Iris pigment epithelial cell (primary cell): ENCODE results near the gene NECTIN2.
"Not testable (repeated sequence)": the region's sequence is repeated elsewhere in the genome, so short reads cannot be mapped to it uniquely, and the experiment has no call there.

Experiments used
- DNase-seq: peaks from one replicate; pipeline ENCODE4 v3.0.0-alpha.2; 2011; ENCODE audit warnings: low read depth

Gene NECTIN2

DNA sequence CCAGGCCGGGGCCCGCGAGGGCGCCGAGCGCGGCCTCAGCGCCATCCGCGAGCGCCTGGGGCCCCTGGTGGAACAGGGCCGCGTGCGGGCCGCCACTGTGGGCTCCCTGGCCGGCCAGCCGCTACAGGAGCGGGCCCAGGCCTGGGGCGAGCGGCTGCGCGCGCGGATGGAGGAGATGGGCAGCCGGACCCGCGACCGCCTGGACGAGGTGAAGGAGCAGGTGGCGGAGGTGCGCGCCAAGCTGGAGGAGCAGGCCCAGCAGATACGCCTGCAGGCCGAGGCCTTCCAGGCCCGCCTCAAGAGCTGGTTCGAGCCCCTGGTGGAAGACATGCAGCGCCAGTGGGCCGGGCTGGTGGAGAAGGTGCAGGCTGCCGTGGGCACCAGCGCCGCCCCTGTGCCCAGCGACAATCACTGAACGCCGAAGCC lies 62.8 kb downstream of the NECTIN2 start:
- DNase-seq: no peak

DNA sequence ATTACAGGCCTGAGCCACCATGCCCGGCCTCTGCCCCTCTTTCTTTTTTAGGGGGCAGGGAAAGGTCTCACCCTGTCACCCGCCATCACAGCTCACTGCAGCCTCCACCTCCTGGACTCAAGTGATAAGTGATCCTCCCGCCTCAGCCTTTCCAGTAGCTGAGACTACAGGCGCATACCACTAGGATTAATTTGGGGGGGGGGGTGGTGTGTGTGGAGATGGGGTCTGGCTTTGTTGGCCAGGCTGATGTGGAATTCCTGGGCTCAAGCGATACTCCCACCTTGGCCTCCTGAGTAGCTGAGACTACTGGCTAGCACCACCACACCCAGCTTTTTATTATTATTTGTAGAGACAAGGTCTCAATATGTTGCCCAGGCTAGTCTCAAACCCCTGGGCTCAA lies 63.7 kb downstream of the NECTIN2 start:
- DNase-seq: no peak

DNA sequence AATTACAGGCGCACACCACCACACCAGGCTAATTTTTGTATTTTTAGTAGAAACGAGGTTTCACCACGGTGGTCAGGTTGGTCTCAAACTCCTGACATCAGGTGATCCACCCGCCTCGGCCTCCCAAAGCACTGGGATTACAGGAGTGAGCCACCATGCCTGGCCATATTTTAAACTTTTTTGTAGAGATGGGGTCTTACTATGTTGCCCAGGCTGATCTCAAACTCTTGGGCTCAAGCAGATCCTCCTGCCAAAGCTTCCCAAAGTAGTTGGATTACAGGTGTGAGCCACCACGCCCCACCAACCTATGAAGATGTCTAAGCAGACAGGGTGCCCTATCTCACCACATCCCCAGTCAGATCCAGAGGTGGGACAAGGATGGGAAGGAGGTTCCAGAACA lies 65.8 kb downstream of the NECTIN2 start:
- not testable (repeated sequence) for DNase-seq

DNA sequence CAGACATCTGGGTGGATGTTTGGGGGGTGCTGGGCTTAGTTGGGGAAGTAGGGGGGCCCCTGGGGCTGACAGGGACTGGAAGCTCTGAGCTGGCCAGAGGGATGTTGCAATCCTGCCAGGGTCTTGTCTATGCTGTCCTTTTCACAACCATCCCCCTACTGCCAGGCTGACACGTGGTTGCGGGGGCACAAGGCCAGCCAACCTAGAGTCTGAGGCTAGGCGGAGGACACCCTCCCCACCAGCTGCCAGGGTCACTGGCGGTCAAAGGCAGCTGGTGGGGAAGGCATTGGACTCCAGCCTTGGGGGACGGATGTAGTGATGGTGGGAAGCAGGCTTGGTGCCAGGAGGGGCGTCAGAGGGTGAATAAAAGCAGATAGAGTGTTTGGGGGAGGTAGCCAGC lies 66.8 kb downstream of the NECTIN2 start:
- DNase-seq: no peak

DNA sequence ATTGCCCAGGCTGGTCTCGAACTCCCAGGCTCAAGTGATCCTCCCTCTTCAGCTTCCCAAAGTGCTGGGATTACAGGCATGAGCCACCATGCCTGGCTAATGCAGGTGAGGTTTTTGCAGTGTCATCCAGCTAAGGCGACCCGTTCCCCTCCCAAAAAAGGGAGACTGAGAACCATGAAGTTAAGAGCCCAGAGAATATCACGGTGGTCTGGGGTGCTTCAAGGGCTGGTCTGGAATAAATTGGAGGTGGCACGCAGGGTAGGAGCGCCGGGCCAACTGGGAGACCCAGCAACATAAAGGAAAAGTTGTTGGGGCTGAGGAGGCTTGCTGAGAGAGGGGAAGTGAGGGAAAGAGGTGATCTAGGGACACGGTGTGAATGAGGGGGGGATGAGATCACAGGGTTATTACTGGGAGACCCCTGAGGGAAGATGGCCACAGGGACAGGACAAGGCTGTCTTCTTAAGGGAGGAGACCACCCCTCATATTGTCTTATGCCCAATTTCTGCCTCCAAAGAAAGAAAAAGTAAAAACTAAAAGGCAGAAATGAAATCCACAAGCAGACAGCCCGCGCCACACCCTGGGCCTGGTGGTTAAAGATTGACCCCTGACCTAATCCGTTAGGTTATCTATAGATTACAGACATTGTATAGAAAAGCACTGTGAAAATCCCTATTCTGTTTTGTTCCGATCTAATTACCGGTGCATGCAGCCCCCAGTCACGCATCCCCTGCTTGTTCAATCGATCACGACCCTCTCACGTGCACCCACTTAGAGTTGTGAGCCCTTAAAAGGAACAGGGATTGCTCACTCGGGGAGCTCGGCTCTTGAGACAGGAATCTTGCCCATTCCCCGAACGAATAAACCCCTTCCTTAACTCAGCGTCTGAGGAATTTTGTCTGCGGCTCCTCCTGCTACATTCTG lies 67.7 kb downstream of the NECTIN2 start:
- not testable (repeated sequence) for DNase-seq

DNA sequence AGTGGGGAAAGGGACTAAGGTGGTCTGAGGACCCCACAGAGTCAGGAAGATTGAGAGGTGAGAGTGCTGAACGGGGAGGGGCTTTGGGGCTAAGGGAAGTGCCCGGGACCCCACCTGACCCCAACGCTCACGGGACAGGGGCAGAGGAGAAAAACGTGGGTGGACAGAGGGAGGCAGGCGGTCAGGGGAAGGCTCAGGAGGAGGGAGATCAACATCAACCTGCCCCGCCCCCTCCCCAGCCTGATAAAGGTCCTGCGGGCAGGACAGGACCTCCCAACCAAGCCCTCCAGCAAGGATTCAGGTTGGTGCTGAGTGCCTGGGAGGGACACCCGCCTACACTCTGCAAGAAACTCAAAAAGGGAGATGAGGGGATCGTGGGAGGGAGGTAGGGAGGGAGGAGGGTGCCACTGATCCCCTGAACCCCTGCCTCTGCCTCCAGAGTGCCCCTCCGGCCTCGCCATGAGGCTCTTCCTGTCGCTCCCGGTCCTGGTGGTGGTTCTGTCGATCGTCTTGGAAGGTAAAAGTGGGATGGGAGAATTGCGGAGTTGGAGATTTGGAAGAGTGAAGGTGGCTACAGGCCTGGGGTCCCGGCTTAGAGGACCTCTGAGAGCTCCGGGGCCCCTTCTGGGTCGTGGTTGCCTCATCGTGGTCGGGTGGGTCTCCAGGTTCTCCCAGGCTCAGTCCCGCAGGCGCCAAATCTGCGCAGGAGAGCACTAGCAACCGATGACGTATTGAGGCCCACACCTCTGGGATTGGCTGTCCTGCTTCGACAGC lies 68.5 kb downstream of the NECTIN2 start, which contains the start of gene APOC1:
Gene APOC1 (plus strand): TSS at position 176 of the 774 bp plus-strand sequence. CDS start 284 bp downstream, at position 460.
- DNase-seq: peak; percentile 69

DNA sequence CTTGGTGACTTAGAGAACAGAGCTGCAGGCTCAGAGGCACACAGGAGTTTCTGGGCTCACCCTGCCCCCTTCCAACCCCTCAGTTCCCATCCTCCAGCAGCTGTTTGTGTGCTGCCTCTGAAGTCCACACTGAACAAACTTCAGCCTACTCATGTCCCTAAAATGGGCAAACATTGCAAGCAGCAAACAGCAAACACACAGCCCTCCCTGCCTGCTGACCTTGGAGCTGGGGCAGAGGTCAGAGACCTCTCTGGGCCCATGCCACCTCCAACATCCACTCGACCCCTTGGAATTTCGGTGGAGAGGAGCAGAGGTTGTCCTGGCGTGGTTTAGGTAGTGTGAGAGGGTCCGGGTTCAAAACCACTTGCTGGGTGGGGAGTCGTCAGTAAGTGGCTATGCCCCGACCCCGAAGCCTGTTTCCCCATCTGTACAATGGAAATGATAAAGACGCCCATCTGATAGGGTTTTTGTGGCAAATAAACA lies 78.2 kb downstream of the NECTIN2 start:
- no peak for DNase-seq

DNA sequence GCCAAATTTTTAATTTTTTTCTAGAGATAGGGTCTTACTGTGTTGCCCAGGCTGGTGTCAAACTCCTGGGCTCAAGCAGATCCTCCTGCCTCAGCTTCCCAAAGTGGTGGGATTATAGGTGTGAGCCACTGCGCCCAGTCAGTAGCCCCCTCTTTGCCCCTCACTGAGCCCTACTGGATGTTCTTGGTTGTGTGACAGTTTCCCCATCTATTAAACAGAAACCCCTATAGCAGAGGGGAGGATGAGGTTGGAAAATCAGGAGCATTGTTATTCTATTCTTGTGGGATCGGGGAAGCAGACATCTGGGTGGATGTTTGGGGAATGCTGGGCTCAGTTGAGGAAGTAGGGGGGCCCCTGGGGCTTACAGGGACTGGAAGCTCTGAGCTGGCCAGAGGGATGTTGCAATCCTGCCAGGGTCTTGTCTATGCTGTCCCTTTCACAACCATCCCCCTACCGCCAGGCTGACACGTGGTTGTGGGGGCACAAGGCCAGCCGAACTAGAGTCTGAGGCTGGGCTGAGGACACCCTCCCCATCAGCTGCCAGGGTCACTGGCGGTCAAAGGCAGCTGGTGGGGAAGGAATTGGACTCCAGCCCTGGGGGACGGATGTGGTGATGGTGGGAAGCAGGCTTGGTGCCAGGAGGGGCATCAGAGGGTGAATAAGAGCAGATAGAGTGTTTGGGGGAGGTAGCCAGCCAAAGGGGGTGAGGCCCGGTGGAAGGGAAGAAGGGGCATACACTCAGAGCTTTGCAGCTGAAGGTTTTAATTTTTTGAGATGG lies 79.2 kb downstream of the NECTIN2 start:
- DNase-seq: peak; percentile 63

DNA sequence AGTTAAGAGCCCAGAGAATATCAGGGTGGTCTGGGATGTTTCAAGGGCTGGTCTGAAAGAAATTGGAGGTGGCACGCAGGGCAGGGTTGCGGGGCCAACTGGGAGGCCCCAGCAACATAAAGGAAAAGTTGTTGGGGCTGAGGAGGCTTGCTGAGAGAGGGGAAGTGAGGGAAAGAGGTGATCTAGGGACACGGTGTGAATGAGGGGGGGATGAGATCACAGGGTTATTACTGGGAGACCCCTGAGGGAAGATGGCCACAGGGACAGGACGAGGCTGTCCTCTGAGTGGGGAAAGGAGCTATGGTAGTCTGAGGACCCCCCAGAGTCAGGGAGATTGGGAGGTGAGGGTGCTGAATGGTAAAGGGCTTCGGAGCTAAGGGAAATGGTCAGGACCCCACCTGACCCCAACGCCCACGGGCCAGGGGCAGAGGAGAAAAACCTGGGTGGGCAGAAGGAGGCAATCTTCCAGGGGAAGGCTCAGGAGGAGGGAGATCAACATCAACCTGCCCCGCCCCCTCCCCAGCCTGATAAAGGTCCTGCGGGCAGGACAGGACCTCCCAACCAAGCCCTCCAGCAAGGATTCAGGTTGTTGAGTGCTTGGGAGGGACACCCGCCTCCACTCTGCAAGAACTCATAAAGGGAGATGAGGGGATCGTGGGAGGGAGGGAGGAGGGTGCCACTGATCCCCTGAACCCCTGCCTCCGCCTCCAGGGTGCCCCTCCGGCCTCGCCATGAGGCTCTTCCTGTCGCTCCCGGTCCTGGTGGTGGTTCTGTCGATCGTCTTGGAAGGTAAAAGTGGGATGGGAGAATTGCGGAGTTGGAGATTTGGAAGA lies 80.4 kb downstream of the NECTIN2 start:
- not testable (repeated sequence) for DNase-seq

DNA sequence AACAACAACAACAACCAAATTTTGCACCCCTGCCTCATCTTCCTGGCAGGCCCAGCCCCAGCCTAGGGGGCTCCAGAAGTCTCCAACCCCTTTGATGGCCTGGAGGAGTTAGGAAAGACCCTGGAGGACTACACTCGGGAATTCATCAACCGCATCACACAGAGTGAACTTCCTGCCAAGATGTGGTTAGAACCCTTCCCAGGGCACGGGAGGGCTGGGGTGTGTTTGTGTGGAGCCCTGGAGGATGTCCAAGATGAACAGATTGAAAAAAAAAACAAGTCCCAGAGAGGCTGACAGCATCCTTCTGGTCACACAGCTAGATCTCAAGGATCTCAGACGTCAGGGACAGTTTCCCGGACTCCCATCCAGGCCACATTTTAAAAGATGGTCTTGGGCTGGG lies 81.6 kb downstream of the NECTIN2 start:
- peak; percentile 60 for DNase-seq

DNA sequence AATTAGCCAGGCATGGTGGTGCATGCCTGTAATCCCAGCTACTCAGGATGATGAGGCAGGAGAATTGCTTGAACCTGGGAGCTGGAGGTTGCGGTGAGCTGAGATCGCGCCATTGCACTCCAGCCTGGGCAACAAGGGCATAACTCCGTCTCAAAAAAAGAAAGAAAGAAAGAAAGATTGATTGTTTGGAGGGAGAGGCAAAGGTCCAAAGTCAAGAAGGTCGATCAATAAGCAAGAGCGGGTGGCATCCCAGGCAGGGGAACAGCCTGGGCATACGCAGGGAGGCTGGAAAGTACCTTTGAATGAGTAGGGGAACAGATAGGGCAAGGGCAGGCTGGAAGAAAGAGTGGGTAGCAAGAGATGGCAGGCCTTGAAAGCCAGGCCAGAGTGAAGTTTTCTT lies 84.0 kb downstream of the NECTIN2 start:
- DNase-seq: no peak

DNA sequence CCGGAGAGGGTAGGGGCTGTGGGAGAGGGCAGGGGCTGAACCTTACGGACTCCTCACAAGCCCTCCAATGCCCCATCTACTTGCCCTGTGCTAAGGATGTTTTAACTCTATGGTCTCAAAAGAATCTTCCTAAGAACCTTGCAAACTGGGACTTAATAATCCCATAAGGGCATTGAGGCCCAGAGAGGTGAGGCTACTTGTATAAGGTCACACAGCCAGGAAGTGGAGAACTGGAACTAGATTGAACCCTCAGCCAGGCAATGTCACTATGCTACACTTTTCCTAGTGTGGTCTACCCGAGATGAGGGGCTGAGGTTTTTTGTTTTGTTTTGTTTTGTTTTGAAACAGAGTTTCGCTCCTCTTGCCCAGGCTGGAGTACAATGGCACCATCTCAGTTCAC lies 85.4 kb downstream of the NECTIN2 start:
- no peak for DNase-seq
